Astrocyte of the spinal cord (primary cell): ENCODE data around the gene ARL8B.

ENCODE experiments used
- DNase-seq: peaks from one replicate; pipeline ENCODE4 v3.0.0; 2011; ENCODE audit warnings: low read depth, low spot score
- H3K4me3 ChIP-seq: 2 replicates; pipeline ENCODE4 v1.5.1; 2011; ENCODE audit warnings: low read depth, mild to moderate bottlenecking, low read length, moderate library complexity
- in situ Hi-C: cut with HindIII; loops from 2 replicates; pipeline ENCODE4 v1.10.0; 2017; ENCODE audit warnings: low sequenced_read_pairs
- TF ChIP-seq, protein P1 (sequence below): IDR thresholded peaks from 2 replicates; pipeline ENCODE4 v1.5.1; 2012; ENCODE audit warnings: low read depth, mild to moderate bottlenecking, low read length, inconsistent platforms

Gene ARL8B

DNA sequence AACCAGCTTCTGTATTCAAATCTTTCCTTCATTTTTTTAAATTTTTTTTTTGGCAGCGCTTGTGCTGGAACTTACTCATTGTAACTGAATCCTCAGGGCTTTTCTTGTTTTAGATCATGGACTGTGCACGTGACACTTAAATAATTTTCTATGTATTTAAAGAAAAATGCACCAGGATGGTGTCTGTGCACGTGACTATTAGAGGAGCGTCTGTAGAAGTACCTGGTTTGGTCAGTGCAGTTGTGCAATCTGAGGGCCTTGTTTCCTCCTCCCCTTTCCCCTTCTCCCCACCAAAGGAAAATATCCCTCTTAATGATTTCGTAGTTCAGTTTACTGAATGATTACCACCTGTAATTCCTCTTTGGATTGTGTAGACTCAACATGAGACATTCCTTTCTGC, 96.7 kb downstream of the ARL8B start:
- no peak overlapping the region for H3K4me3 ChIP-seq
- TF ChIP-seq, protein P1, sequence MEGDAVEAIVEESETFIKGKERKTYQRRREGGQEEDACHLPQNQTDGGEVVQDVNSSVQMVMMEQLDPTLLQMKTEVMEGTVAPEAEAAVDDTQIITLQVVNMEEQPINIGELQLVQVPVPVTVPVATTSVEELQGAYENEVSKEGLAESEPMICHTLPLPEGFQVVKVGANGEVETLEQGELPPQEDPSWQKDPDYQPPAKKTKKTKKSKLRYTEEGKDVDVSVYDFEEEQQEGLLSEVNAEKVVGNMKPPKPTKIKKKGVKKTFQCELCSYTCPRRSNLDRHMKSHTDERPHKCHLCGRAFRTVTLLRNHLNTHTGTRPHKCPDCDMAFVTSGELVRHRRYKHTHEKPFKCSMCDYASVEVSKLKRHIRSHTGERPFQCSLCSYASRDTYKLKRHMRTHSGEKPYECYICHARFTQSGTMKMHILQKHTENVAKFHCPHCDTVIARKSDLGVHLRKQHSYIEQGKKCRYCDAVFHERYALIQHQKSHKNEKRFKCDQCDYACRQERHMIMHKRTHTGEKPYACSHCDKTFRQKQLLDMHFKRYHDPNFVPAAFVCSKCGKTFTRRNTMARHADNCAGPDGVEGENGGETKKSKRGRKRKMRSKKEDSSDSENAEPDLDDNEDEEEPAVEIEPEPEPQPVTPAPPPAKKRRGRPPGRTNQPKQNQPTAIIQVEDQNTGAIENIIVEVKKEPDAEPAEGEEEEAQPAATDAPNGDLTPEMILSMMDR: no peak
- in situ Hi-C loops: no loop called here
- DNase-seq: no peak

DNA sequence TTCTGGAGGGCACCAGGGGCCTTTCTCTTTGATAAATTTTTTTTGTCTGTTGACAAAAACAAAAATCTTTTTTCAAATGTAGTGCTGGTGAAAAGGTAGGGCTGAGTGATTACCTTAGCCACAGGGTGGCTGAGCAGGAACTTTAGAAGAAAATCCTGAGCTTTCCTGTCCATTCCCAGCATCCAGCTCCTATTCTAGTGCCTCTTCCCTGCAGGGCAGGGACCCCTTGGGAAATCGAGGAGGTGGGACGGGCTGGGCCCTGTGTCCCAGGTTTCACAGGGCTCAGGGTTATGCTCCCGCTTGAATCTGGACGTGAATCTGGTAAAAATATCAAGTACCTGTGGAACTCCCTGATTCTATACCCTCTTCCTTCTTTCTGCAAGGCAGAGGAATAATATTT, 97.1 kb downstream of the ARL8B start:
- in situ Hi-C loops: no loop called here
- no peak for DNase-seq
- TF ChIP-seq, protein P1: no peak

DNA sequence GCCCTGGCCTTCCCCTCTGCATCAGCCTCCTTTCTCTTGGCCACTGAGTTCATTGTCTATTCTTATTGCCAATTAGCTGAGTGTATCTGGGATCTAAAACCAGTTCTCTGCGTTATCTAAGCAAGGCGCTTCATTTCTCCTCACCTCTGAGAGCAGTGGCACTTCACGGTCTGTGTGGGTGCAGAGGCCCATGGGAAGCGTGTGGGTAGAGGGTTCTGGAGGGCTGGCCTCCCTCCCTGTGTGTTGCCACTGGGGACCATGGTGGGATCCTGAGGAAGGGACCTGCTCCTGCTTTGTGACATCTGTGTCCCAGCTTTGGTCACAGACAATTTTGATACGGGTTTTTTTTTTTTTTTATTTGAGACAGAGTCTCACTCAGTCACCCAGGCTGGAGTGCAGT, 98.1 kb downstream of the ARL8B start:
- in situ Hi-C loops: no loop called here
- TF ChIP-seq, protein P1: no peak
- no peak overlapping the region for H3K4me3 ChIP-seq
- DNase-seq: no peak

More for the DNA sequence above, 97.1 kb downstream of the ARL8B start:
- H3K4me3 ChIP-seq: no peak overlapping the region

DNA sequence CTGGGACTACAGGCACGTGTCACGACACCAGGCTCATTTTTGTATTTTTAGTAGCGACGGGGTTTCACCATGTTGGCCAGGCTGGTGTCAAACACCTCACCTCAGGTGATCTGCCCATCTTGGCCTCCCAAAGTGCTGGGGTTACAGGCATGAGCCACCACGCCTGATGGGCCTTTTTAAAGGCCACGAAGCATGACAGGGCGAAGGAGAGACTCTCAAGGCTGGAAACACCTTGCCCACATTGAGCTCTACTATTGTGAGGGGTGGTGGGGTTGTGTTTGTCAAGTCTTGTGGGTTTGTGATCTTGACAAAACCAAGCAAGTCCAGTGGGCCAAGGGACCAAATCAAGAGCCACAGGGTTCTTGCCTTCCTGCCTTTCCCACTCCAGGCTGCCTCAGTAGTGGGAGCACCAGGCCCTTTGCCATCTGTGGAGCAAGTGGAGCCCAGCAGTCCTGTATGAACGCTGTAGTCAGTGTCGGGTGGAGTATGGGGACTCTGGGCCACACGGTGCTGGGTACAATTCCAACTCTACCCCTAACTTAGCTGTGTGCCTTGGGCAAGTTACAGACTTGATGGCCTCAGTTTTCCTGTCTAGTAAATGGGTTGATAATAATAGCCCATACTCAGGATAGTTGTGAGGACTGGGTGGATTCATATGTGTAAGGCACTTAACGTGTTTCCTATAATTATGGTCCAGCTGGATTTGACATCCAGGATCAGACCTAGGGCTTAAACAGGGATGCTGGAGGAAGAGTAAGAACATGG, 98.8 kb downstream of the ARL8B start:
- TF ChIP-seq, protein P1: no peak
- in situ Hi-C loops: no loop called here
- H3K4me3 ChIP-seq: no peak overlapping the region
- no peak for DNase-seq

DNA sequence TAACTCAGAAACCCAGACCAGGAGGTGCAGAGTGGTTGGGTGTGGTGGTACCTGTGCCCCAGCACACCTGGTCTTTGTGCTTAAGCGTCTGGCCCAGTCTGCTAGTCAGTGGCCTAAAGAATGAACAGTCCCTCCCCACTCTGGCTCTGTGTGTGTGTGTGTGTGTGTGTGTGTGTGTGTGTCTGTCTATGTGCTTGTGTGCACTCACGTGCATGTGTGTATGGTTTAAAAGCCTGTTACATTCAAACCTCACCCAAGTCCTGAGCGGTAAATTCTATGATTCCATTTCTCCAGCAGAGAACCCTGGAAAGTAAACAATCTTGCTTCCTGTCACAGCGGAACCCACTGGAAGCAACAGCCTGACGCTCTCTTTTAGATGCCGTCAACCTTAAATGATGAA, 99.6 kb downstream of the ARL8B start:
- DNase-seq: no peak
- in situ Hi-C loops: no loop called here
- TF ChIP-seq, protein P1: no peak
- no peak overlapping the region for H3K4me3 ChIP-seq

DNA sequence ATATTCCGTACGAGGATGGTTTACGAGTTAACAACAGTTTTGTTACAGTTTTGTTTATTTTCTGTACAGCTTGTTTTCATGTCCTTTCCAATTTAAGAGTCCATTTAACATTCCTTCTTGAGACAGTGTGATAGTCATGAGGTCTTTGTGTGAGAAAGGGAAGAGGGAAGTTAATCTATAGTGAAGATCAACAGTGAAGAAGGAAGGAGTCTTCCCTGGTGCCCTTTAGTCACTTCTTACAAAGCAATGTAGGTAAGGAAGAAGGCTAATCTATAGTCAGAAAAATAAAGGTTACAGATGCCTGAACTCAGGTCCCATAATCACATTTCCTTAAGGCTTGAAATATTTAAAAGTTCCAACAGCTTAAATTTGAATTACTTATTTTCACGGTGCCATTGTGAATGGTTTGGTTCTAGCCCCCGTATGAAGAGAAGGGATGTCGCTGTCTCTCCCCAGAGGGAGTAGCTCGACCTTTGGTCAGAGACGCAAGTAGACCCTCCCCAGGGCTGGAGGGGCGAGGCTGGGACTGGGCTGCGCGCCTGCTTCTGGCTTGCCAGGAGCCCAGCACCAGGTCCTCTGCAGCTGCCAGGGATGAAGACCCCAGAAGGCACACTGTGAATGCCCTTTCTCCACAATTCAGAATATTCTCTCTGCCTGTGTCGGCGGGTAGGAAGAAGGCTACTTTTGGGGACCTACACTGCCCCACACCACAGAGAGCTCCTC, 100.4 kb downstream of the ARL8B start:
- no peak overlapping the region for H3K4me3 ChIP-seq
- DNase-seq: no peak
- TF ChIP-seq, protein P1: no peak
- in situ Hi-C loops: no loop called here
